ENCODE data around the gene RAD51B. TPM values are rescaled to one million over a fixed set of nuclear protein-coding genes. Genes with fewer than 3 reads are reported as not detected.

Gene RAD51B
- total RNA-seq, 1 experiment from 2014 or later: 29.9 TPM

- TSS peak; percentile 76 for BruUV-seq (replicated peaks)
- DNase-seq: peak; percentile 78 to 94
- Histone ChIP-seq H3F3A (ENCODE audit: insufficient read depth, low read depth) (peaks cover 62% of the 10 kb centered on the region), H3K9me2 (ENCODE audit: insufficient read depth) (no peaks in the 10 kb centered on the region), H3K4me2 (peak overlapping the region; percentile 63), H3K27ac (peak overlapping the region; percentile 96), H3K36me3 (ENCODE audit: low read depth) (peaks cover 46% of the 10 kb centered on the region), H2AFZ (0 out of 2 replicates have a peak overlapping the region, but pooled peaks have one; percentile 1), H3K9me3 (ENCODE audit: insufficient read depth, low read depth) (peaks cover 7% of the 10 kb centered on the region; the same call in 1 of the 2 replicates), H4K20me1 (ENCODE audit: insufficient read depth) (no peaks in the 10 kb centered on the region), H3K27me3 (ENCODE audit: insufficient read depth, low read depth) (no peaks in the 10 kb centered on the region), H3K4me1 (replicated peaks; ENCODE audit: insufficient read depth) (peaks cover 65% of the 10 kb centered on the region), H3K4me3 (0 out of 2 replicates have a peak overlapping the region, but pooled peaks have one; percentile 11), H3K79me2 (ENCODE audit: low read depth) (peaks cover 42% of the 10 kb centered on the region)
- TF ChIP-seq, protein P1, sequence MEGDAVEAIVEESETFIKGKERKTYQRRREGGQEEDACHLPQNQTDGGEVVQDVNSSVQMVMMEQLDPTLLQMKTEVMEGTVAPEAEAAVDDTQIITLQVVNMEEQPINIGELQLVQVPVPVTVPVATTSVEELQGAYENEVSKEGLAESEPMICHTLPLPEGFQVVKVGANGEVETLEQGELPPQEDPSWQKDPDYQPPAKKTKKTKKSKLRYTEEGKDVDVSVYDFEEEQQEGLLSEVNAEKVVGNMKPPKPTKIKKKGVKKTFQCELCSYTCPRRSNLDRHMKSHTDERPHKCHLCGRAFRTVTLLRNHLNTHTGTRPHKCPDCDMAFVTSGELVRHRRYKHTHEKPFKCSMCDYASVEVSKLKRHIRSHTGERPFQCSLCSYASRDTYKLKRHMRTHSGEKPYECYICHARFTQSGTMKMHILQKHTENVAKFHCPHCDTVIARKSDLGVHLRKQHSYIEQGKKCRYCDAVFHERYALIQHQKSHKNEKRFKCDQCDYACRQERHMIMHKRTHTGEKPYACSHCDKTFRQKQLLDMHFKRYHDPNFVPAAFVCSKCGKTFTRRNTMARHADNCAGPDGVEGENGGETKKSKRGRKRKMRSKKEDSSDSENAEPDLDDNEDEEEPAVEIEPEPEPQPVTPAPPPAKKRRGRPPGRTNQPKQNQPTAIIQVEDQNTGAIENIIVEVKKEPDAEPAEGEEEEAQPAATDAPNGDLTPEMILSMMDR (conservative IDR thresholded peaks at IDR 0.05): no peak
- TF ChIP-seq EZH2 (IDR thresholded peaks at IDR 0.05; ENCODE audit: low read depth): no peak
- POLR2A ChIA-PET (ENCODE audit: unreplicated experiment): interaction anchor here (0.5 to 1.0 kb wide), 12 partner anchors 12 to 245 kb away, joined by 3 to 14 read pairs (median 4); partner anchors contain the start of gene ZFP36L1
- intact Hi-C loops (cut with micrococcal nuclease; ENCODE audit: unreplicated experiment): loop anchor here (1.0 to 10.0 kb wide), 10 partner anchors 20 to 403 kb away; no protein-coding TSS in a partner anchor
- CTCF ChIA-PET: interaction anchor here (1.1 kb wide), 1 partner anchor 27 kb away, joined by 4 read pairs; no protein-coding TSS in a partner anchor
These were observed 728.0 kb downstream of the RAD51B start for GRCh38 chr14:68547305-68548193.

- peaks cover 57% of the 10 kb centered on the region for H3F3A ChIP-seq (ENCODE audit: insufficient read depth, low read depth)
- H2AFZ ChIP-seq: no peak overlapping the region
- TF ChIP-seq, protein P1 (conservative IDR thresholded peaks at IDR 0.05): no peak
- TF ChIP-seq EZH2 (IDR thresholded peaks at IDR 0.05; ENCODE audit: low read depth): no peak
- H3K4me3 ChIP-seq: no peak overlapping the region
- H3K4me2 ChIP-seq: peak overlapping the region; percentile 63
- POLR2A ChIA-PET (ENCODE audit: unreplicated experiment): interaction anchor here (0.5 to 0.9 kb wide), 10 partner anchors 12 to 316 kb away, joined by 3 to 27 read pairs (median 6); no protein-coding TSS in a partner anchor
- peak overlapping the region; percentile 96 for H3K27ac ChIP-seq
- no peaks in the 10 kb centered on the region for H4K20me1 ChIP-seq (ENCODE audit: insufficient read depth)
- peak; percentile 77 to 86 for DNase-seq
- H3K9me2 ChIP-seq (ENCODE audit: insufficient read depth): no peaks in the 10 kb centered on the region
- peaks cover 41% of the 10 kb centered on the region for H3K36me3 ChIP-seq (ENCODE audit: low read depth)
- CTCF ChIA-PET: interaction anchor here (0.5 to 1.3 kb wide), 5 partner anchors 27 to 292 kb away, joined by 3 to 7 read pairs (median 4); no protein-coding TSS in a partner anchor
- H3K79me2 ChIP-seq (ENCODE audit: low read depth): peaks cover 50% of the 10 kb centered on the region
- intact Hi-C loops (cut with micrococcal nuclease; ENCODE audit: unreplicated experiment): loop anchor here (1.0 to 10.0 kb wide), 6 partner anchors 28 to 404 kb away; no protein-coding TSS in a partner anchor
- H3K27me3 ChIP-seq (ENCODE audit: insufficient read depth, low read depth): no peaks in the 10 kb centered on the region
- no TSS peak for BruUV-seq (replicated peaks)
- peaks cover 70% of the 10 kb centered on the region for H3K4me1 ChIP-seq (replicated peaks; ENCODE audit: insufficient read depth)
- no peaks in the 10 kb centered on the region; the same call in 1 of the 2 replicates for H3K9me3 ChIP-seq (ENCODE audit: insufficient read depth, low read depth)
These were observed 728.9 kb downstream of the RAD51B start for GRCh38 chr14:68548194-68549076.

GRCh38 chr14:68550338-68550715, 730.7 kb downstream of the RAD51B start:
- POLR2A ChIA-PET (ENCODE audit: unreplicated experiment): interaction anchor here (0.6 to 0.7 kb wide), 2 partner anchors 15 to 238 kb away, joined by 3 to 4 read pairs; no protein-coding TSS in a partner anchor
- Histone ChIP-seq H3K4me2 (no peak overlapping the region), H3K27ac (peak overlapping the region; percentile 45), H3K27me3 (ENCODE audit: insufficient read depth, low read depth) (no peaks in the 10 kb centered on the region), H3K9me2 (ENCODE audit: insufficient read depth) (no peaks in the 10 kb centered on the region), H4K20me1 (ENCODE audit: insufficient read depth) (no peaks in the 10 kb centered on the region), H3K36me3 (ENCODE audit: low read depth) (peaks cover 28% of the 10 kb centered on the region), H3K4me3 (no peak overlapping the region), H3F3A (ENCODE audit: insufficient read depth, low read depth) (peaks cover 62% of the 10 kb centered on the region), H3K9me3 (ENCODE audit: insufficient read depth, low read depth) (no peaks in the 10 kb centered on the region; the same call in 1 of the 2 replicates), H2AFZ (no peak overlapping the region), H3K79me2 (ENCODE audit: low read depth) (peaks cover 67% of the 10 kb centered on the region), H3K4me1 (replicated peaks; ENCODE audit: insufficient read depth) (peaks cover 87% of the 10 kb centered on the region)
- CTCF ChIA-PET: no interaction called here
- intact Hi-C loops (cut with micrococcal nuclease; ENCODE audit: unreplicated experiment): no loop called here
- no TSS peak for BruUV-seq (replicated peaks)
- DNase-seq: no peak
- TF ChIP-seq, protein P1 (conservative IDR thresholded peaks at IDR 0.05): no peak
- no peak for TF ChIP-seq EZH2 (IDR thresholded peaks at IDR 0.05; ENCODE audit: low read depth)
